H9 (cell line): ENCODE data around the gene RHBDD2. TPM values are rescaled to one million over a fixed set of nuclear protein-coding genes. Genes with fewer than 3 reads are reported as not detected.

ENCODE experiments used
- DNase-seq: peaks from one replicate; pipeline ENCODE4 v3.0.0-alpha.2; 2017
- H2AFZ ChIP-seq: one replicate; pipeline ENCODE4 v1.6.1; 2013; ENCODE audit warnings: mild to moderate bottlenecking, low read length, control low read depth, moderate library complexity
- H2AK5ac ChIP-seq: 2 replicates; pipeline ENCODE4 v1.6.1; 2013; ENCODE audit warnings: low read length, control low read depth, mixed read lengths; ENCODE audit not compliant: insufficient read length
- H2BK120ac ChIP-seq: one replicate; pipeline ENCODE4 v1.6.1; 2013; ENCODE audit warnings: low read depth, mild to moderate bottlenecking, low read length, control low read depth, inconsistent platforms; ENCODE audit not compliant: poor library complexity, severe bottlenecking
- H2BK12ac ChIP-seq: 2 replicates; pipeline ENCODE4 v1.6.1; 2013; ENCODE audit warnings: low read length, control low read depth, mixed read lengths, low read depth; ENCODE audit not compliant: insufficient read length
- H2BK15ac ChIP-seq: 2 replicates; pipeline ENCODE4 v1.6.1; 2013; ENCODE audit warnings: low read depth, low read length, control low read depth
- H2BK20ac ChIP-seq: one replicate; pipeline ENCODE4 v1.6.1; 2013; ENCODE audit warnings: low read depth, mild to moderate bottlenecking, low read length, control low read depth, inconsistent platforms; ENCODE audit not compliant: poor library complexity, severe bottlenecking
- H2BK5ac ChIP-seq: 2 replicates; pipeline ENCODE4 v1.6.1; 2013; ENCODE audit warnings: low read length, control low read depth, mixed read lengths; ENCODE audit not compliant: insufficient read length
- H3K14ac ChIP-seq: 2 replicates; pipeline ENCODE4 v1.6.1; 2013; ENCODE audit warnings: low read length, control low read depth; ENCODE audit not compliant: insufficient read depth
- H3K18ac ChIP-seq: 2 replicates; pipeline ENCODE4 v1.6.1; 2013; ENCODE audit warnings: low read depth, mild to moderate bottlenecking, mixed read lengths, low read length, control low read depth; ENCODE audit not compliant: insufficient read length
- H3K23ac ChIP-seq: 2 replicates; pipeline ENCODE4 v1.6.1; 2013; ENCODE audit warnings: low read length, control low read depth, mixed read lengths, low read depth; ENCODE audit not compliant: insufficient read length
- H3K23me2 ChIP-seq: 2 replicates; pipeline ENCODE4 v1.6.1; 2013; ENCODE audit warnings: low read depth, mild to moderate bottlenecking, mixed read lengths, low read length, control low read depth; ENCODE audit not compliant: insufficient read length, poor library complexity, severe bottlenecking
- H3K27ac ChIP-seq: 2 replicates; pipeline ENCODE4 v1.5.1; 2013; ENCODE audit warnings: low read length, control low read depth, mixed read lengths, low read depth; ENCODE audit not compliant: insufficient read length
- H3K27me3 ChIP-seq: 2 replicates; pipeline ENCODE4 v1.6.1; 2013; ENCODE audit warnings: low read length, control low read depth, inconsistent platforms; ENCODE audit not compliant: insufficient read depth
- H3K4ac ChIP-seq: 2 replicates; pipeline ENCODE4 v1.6.1; 2013; ENCODE audit warnings: low read depth, mild to moderate bottlenecking, control low read depth, inconsistent platforms, low read length, moderate library complexity
- H3K4me1 ChIP-seq: 2 replicates; pipeline ENCODE4 v1.6.1; 2013; ENCODE audit warnings: low read length, control low read depth, inconsistent platforms; ENCODE audit not compliant: insufficient read depth
- H3K4me2 ChIP-seq: 2 replicates; pipeline ENCODE4 v1.6.1; 2013; ENCODE audit warnings: low read length, control low read depth, mixed read lengths; ENCODE audit not compliant: insufficient read length, insufficient read depth
- H3K56ac ChIP-seq: 2 replicates; pipeline ENCODE4 v1.6.1; 2013; ENCODE audit warnings: low read depth, mild to moderate bottlenecking, mixed read lengths, low read length, control low read depth; ENCODE audit not compliant: insufficient read length
- H3K79me1 ChIP-seq: 2 replicates; pipeline ENCODE4 v1.6.1; 2013; ENCODE audit warnings: low read depth, mild to moderate bottlenecking, moderate library complexity, low read length, control low read depth, inconsistent platforms; ENCODE audit not compliant: insufficient read depth, poor library complexity, severe bottlenecking
- H3K79me2 ChIP-seq: 2 replicates; pipeline ENCODE4 v1.6.1; 2013; ENCODE audit warnings: low read length, control low read depth, inconsistent platforms; ENCODE audit not compliant: insufficient read depth
- H3K9ac ChIP-seq: 2 replicates; pipeline ENCODE4 v1.6.1; 2013; ENCODE audit warnings: low read length, control low read depth, mixed read lengths; ENCODE audit not compliant: insufficient read length; ENCODE audit errors: extremely low read depth
- H3K9me3 ChIP-seq: one replicate; pipeline ENCODE4 v1.6.1; 2013; ENCODE audit warnings: low read depth, low read length, inconsistent platforms; ENCODE audit not compliant: control insufficient read depth
- H3T11ph ChIP-seq: one replicate; pipeline ENCODE4 v1.6.1; 2013; ENCODE audit warnings: mild to moderate bottlenecking, low read length, control low read depth, inconsistent platforms
- H4K20me1 ChIP-seq: one replicate; pipeline ENCODE4 v1.6.1; 2013; ENCODE audit not compliant: control insufficient read depth, insufficient read length, insufficient read depth
- H4K5ac ChIP-seq: 2 replicates; pipeline ENCODE4 v1.6.1; 2013; ENCODE audit warnings: low read depth, mild to moderate bottlenecking, mixed read lengths, low read length, control low read depth; ENCODE audit not compliant: insufficient read length
- H4K8ac ChIP-seq: replicated peaks from 2 replicates; pipeline ENCODE4 v1.6.1; 2013; ENCODE audit warnings: low read length, control low read depth, mixed read lengths, low read depth; ENCODE audit not compliant: insufficient read length
- H4K91ac ChIP-seq: 2 replicates; pipeline ENCODE4 v1.6.1; 2013; ENCODE audit warnings: low read depth, mild to moderate bottlenecking, moderate library complexity, mixed read lengths, low read length, control low read depth; ENCODE audit not compliant: insufficient read length
- H3K27ac Mint-ChIP-seq, 3 experiments: 2 replicates in 2 of 3; 3 replicates in 1 of 3; pipeline ENCODE4 v1.8.0; 2020 to 2021; ENCODE audit warnings: mixed read lengths in 3 of 3, mild to moderate bottlenecking in 1 of 3, moderate library complexity in 1 of 3
- H3K27me3 Mint-ChIP-seq: 2 replicates; pipeline ENCODE4 v1.8.0; 2021; ENCODE audit warnings: low read depth, mild to moderate bottlenecking, moderate library complexity, mixed read lengths
- H3K36me3 Mint-ChIP-seq, 3 experiments: 2 replicates in 2 of 3; 3 replicates in 1 of 3; pipeline ENCODE4 v1.8.0; 2020 to 2021; ENCODE audit warnings: low read depth in 3 of 3, mixed read lengths in 3 of 3; ENCODE audit not compliant: insufficient read depth in 1 of 3
- H3K4me1 Mint-ChIP-seq, 2 experiments: 2 replicates each; pipeline ENCODE4 v1.8.0; 2020; ENCODE audit warnings: mixed read lengths in 2 of 2
- H3K4me3 Mint-ChIP-seq, 2 experiments: 2 replicates in 1 of 2; 3 replicates in 1 of 2; pipeline ENCODE4 v1.8.0; 2020 to 2021; ENCODE audit warnings: mild to moderate bottlenecking in 2 of 2, mixed read lengths in 2 of 2, moderate library complexity in 1 of 2
- H3K9me3 Mint-ChIP-seq, 2 experiments: 2 replicates in 1 of 2; 3 replicates in 1 of 2; pipeline ENCODE4 v1.8.0; 2020; ENCODE audit warnings: mild to moderate bottlenecking in 2 of 2, mixed read lengths in 2 of 2, moderate library complexity in 1 of 2
- CTCF ChIP-seq: fragments of 200-600 bp; sonication (generic); conservative IDR thresholded peaks from 3 replicates; pipeline ENCODE4 v1.8.0; 2021; ENCODE audit warnings: antibody characterized with exemption, mild to moderate bottlenecking
- WGBS: extraction: QIAGEN DNeasy Blood & Tissue Kit; methylation state at CpG from one replicate; pipeline ENCODE4 v1.1.7; 2013; ENCODE audit warnings: missing lambda C conversion rate, low lambda C conversion rate, mixed read lengths; ENCODE audit not compliant: insufficient read length; ENCODE audit errors: extremely low coverage; 5-methylcytosine and 5-hydroxymethylcytosine counted together
- total RNA-seq: library from RNA; stranded (reverse); gene quantifications from 2 replicates; pipeline ENCODE4 v1.2.1, GENCODE V29; 2021

Gene RHBDD2
- total RNA-seq, 1 experiment from 2014 or later = 30.0 TPM

- Histone ChIP-seq H4K5ac (no peak overlapping the region), H3K23me2 (no peaks in the 10 kb centered on the region), H2AFZ (no peak overlapping the region), H2BK20ac (no peak overlapping the region), H3K9me3 (no peaks in the 10 kb centered on the region), H3K4me2 (no peak overlapping the region), H3K4ac (no peak overlapping the region), H3K9ac (no peak overlapping the region), H4K20me1 (no peaks in the 10 kb centered on the region), H3K23ac (no peak overlapping the region), H3K79me2 (no peaks in the 10 kb centered on the region), H3T11ph (no peak overlapping the region), H2BK15ac (no peak overlapping the region), H2AK5ac (no peak overlapping the region), H4K91ac (no peak overlapping the region), H2BK12ac (no peak overlapping the region), H3K27me3 (no peaks in the 10 kb centered on the region), H3K27ac (no peak overlapping the region), H3K56ac (no peak overlapping the region), H3K79me1 (no peaks in the 10 kb centered on the region), H2BK120ac (no peak overlapping the region), H3K4me1 (no peaks in the 10 kb centered on the region), H3K14ac (no peak overlapping the region), H3K18ac (no peak overlapping the region), H4K8ac (no peak overlapping the region), H2BK5ac (no peak overlapping the region)
- no CpG with 5 or more reads among the region's 11 CpGs for WGBS
- TF ChIP-seq CTCF = no peak
- DNase-seq = no peak
- Mint-ChIP-seq H3K9me3 (no peaks in the 10 kb centered on the region), H3K27me3 (no peaks in the 10 kb centered on the region; the same call in 1 of the 2 replicates), H3K4me1 (peaks cover 2 to 3% of the 10 kb centered on the region in 2 experiments; a peak in 2 of 4 replicates), H3K27ac (peak overlapping the region in 2 of 3 experiments; percentile 9 to 39; a peak in 2 of 7 replicates), H3K36me3 (peaks cover 29 to 44% (median 41%) of the 10 kb centered on the region in 3 experiments), H3K4me3 (no peak overlapping the region; a peak in 1 of 5 replicates)
These were observed 10.5 kb downstream of the RHBDD2 start for GRCh38 chr7:75889223-75889825.
